ENCODE measurements around the gene COL2A1. TPM values are rescaled to one million over a fixed set of nuclear protein-coding genes. Genes with fewer than 3 reads are reported as not detected.

COL2A1 gene
- total RNA-seq, 1 experiment from 2014 or later: 10.8 TPM

DNA sequence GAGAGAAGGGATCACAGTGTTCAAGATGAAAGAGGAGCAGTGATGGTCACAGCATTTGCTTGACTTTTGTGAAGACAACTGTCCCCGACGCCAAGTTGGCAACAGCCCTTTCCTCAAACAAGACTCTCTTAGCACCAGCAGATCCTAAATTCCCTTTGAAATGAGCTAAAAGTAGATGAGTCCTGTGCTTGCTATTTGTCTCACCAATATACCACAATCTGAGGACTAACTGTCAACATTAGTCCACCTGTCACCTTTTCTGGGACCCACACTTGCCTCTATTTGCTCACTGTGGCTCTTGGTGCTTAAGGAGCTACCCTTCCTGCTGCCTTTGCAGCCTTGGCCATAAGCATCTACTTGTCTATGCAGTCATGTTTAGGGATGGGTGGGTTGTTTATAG is 47.4 kb upstream of the COL2A1 start:
- TF ChIP-seq, protein P1, sequence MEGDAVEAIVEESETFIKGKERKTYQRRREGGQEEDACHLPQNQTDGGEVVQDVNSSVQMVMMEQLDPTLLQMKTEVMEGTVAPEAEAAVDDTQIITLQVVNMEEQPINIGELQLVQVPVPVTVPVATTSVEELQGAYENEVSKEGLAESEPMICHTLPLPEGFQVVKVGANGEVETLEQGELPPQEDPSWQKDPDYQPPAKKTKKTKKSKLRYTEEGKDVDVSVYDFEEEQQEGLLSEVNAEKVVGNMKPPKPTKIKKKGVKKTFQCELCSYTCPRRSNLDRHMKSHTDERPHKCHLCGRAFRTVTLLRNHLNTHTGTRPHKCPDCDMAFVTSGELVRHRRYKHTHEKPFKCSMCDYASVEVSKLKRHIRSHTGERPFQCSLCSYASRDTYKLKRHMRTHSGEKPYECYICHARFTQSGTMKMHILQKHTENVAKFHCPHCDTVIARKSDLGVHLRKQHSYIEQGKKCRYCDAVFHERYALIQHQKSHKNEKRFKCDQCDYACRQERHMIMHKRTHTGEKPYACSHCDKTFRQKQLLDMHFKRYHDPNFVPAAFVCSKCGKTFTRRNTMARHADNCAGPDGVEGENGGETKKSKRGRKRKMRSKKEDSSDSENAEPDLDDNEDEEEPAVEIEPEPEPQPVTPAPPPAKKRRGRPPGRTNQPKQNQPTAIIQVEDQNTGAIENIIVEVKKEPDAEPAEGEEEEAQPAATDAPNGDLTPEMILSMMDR (conservative IDR thresholded peaks at IDR 0.05): no peak
- H2BK12ac ChIP-seq (ENCODE audit: insufficient read length, low read depth, low read length): no peak overlapping the region
- no peak overlapping the region for H3K23ac ChIP-seq (ENCODE audit: insufficient read length, low read depth, low read length)
- H2BK5ac ChIP-seq (ENCODE audit: insufficient read length, low read length): no peak overlapping the region
- H2AK5ac ChIP-seq (ENCODE audit: insufficient read length, low read length): no peak overlapping the region
- no peak overlapping the region for H3K18ac ChIP-seq (ENCODE audit: insufficient read length, low read depth, low read length)
- H3K9me3 ChIP-seq (ENCODE audit: control insufficient read depth, low read depth, low read length): no peaks in the 10 kb centered on the region
- no CpG with 5 or more reads among the region's 2 CpGs for WGBS (ENCODE audit: extremely low coverage, insufficient read length, low lambda C conversion rate)
- H3K56ac ChIP-seq (ENCODE audit: insufficient read length, low read depth, low read length): no peak overlapping the region
- no peak overlapping the region for H3K4me3 Mint-ChIP-seq
- no peak overlapping the region for H3T11ph ChIP-seq (ENCODE audit: low read length)
- H3K36me3 Mint-ChIP-seq (ENCODE audit: insufficient read depth in 1 of 3, low read depth in 3 of 3): peaks cover under 1 to 27% (median 17%) of the 10 kb centered on the region in 3 experiments; a peak in 6 of 7 replicates
- no peak overlapping the region for H3K4me2 ChIP-seq (ENCODE audit: insufficient read depth, insufficient read length, low read length)
- no peak overlapping the region for H3K27ac ChIP-seq (ENCODE audit: insufficient read length, low read depth, low read length)
- no peaks in the 10 kb centered on the region for H3K27me3 Mint-ChIP-seq (ENCODE audit: low read depth)
- H3K4me1 ChIP-seq (ENCODE audit: insufficient read depth, low read length): no peaks in the 10 kb centered on the region
- H2BK120ac ChIP-seq (ENCODE audit: low read depth, low read length, poor library complexity, severe bottlenecking): no peak overlapping the region
- H3K79me2 ChIP-seq (ENCODE audit: insufficient read depth, low read length): no peaks in the 10 kb centered on the region
- no peak overlapping the region for H2BK15ac ChIP-seq (ENCODE audit: low read depth, low read length)
- H4K5ac ChIP-seq (ENCODE audit: insufficient read length, low read depth, low read length): no peak overlapping the region
- no peak overlapping the region for H4K91ac ChIP-seq (ENCODE audit: insufficient read length, low read depth, low read length)
- H3K23me2 ChIP-seq (ENCODE audit: insufficient read length, low read depth, low read length, poor library complexity, severe bottlenecking): no peaks in the 10 kb centered on the region
- no peaks in the 10 kb centered on the region for H3K9me3 Mint-ChIP-seq
- no peak overlapping the region for H3K4ac ChIP-seq (ENCODE audit: low read depth, low read length)
- H3K79me1 ChIP-seq (ENCODE audit: insufficient read depth, low read depth, low read length, poor library complexity, severe bottlenecking): no peaks in the 10 kb centered on the region
- H2BK20ac ChIP-seq (ENCODE audit: low read depth, low read length, poor library complexity, severe bottlenecking): no peak overlapping the region
- H2AFZ ChIP-seq (ENCODE audit: low read length): no peak overlapping the region
- no peak overlapping the region for H3K27ac Mint-ChIP-seq
- no peak overlapping the region for H3K9ac ChIP-seq (ENCODE audit: extremely low read depth, insufficient read length, low read length)
- no peak overlapping the region for H3K14ac ChIP-seq (ENCODE audit: insufficient read depth, low read length)
- no peak overlapping the region for H4K8ac ChIP-seq (replicated peaks; ENCODE audit: insufficient read length, low read depth, low read length)
- H3K4me1 Mint-ChIP-seq: no peaks in the 10 kb centered on the region
- DNase-seq: no peak
- H4K20me1 ChIP-seq (ENCODE audit: control insufficient read depth, insufficient read depth, insufficient read length): no peaks in the 10 kb centered on the region
- H3K27me3 ChIP-seq (ENCODE audit: insufficient read depth, low read length): no peaks in the 10 kb centered on the region

Data from H9 (cell line).